Colonic mucosa (tissue), 4 donors: ENCODE results near the gene SPRR2F. TPM values are rescaled to one million over a fixed set of nuclear protein-coding genes. Genes with fewer than 3 reads are reported as not detected.
"Not testable (repeated sequence)": the region's sequence is repeated elsewhere in the genome, so short reads cannot be mapped to it uniquely, and the experiment has no call there.

Source experiments
- DNase-seq: peaks from one replicate; pipeline ENCODE4 v3.0.0-alpha.2; 2020
- H3K27ac ChIP-seq: fragments of 200-600 bp; one replicate; pipeline ENCODE4 v1.8.0; 2021
- H3K27me3 ChIP-seq: fragments of 200-600 bp; one replicate; pipeline ENCODE4 v1.8.0; 2021
- H3K36me3 ChIP-seq: fragments of 200-600 bp; one replicate; pipeline ENCODE4 v1.8.0; 2021
- H3K4me1 ChIP-seq: fragments of 200-600 bp; one replicate; pipeline ENCODE4 v1.8.0; 2021; ENCODE audit warnings: mild to moderate bottlenecking
- H3K4me3 ChIP-seq: fragments of 200-600 bp; one replicate; pipeline ENCODE4 v1.8.0; 2021
- H3K9ac ChIP-seq, 2 donors: one replicate each; pipeline ENCODE4 v1.7.0; 2013; ENCODE audit warnings: control low read depth in 2 of 2, low read depth in 2 of 2, low read length in 2 of 2
- H3K9me3 ChIP-seq: fragments of 200-600 bp; one replicate; pipeline ENCODE4 v1.8.0; 2021
- CTCF ChIP-seq: fragments of 200-600 bp; IDR thresholded peaks from one replicate; pipeline ENCODE4 v1.8.0; 2022; ENCODE audit warnings: antibody characterized with exemption, mild to moderate bottlenecking
- intact Hi-C: fragments of 100-400 bp; cut with DNase I; formaldehyde crosslinking; loops from one replicate; pipeline ENCODE4 v1.14.1; 2022
- total RNA-seq, 2 donors: library from RNA; stranded (reverse); fragmentation: NEBNext Ultra II Directional in 1 of 2; extraction: Animal tissue kit (Norgen Biotek cat#: 25700) in 1 of 2; gene quantifications; one replicate each; pipeline ENCODE4 v1.2.1, GENCODE V29; 2021
- donor health status: healthy.
- donor health status: DM: no; HTN: no; CAD: no.
- donor health status: DM: no; HTN: no; CAD: no.

The SPRR2F gene
- total RNA-seq, 2 donors from 2014 or later, result not detected

GRCh38 chr1:153122831-153123421, 9.6 kb upstream of the SPRR2F start:
- no peaks in the 10 kb centered on the region for H3K9me3 ChIP-seq
- H3K4me3 ChIP-seq, result no peak overlapping the region
- no peak overlapping the region for H3K9ac ChIP-seq
- no peaks in the 10 kb centered on the region for H3K4me1 ChIP-seq
- H3K27me3 ChIP-seq, result no peaks in the 10 kb centered on the region
- no peak for DNase-seq
- no peak for TF ChIP-seq CTCF
- no peaks in the 10 kb centered on the region for H3K36me3 ChIP-seq
- intact Hi-C loops, result no loop called here
- no peak overlapping the region for H3K27ac ChIP-seq

GRCh38 chr1:153120945-153121344, 7.6 kb upstream of the SPRR2F start:
- H3K9ac ChIP-seq, result no peak overlapping the region
- no peaks in the 10 kb centered on the region for H3K36me3 ChIP-seq
- no peaks in the 10 kb centered on the region for H3K9me3 ChIP-seq
- intact Hi-C loops, result no loop called here
- no peaks in the 10 kb centered on the region for H3K27me3 ChIP-seq
- H3K4me1 ChIP-seq, result no peaks in the 10 kb centered on the region
- no peak overlapping the region for H3K4me3 ChIP-seq
- DNase-seq, result no peak
- no peak for TF ChIP-seq CTCF
- no peak overlapping the region for H3K27ac ChIP-seq

- H3K27me3 ChIP-seq, result no peaks in the 10 kb centered on the region
- intact Hi-C loops, result no loop called here
- DNase-seq, result no peak
- no peaks in the 10 kb centered on the region for H3K9me3 ChIP-seq
- no peaks in the 10 kb centered on the region for H3K4me1 ChIP-seq
- H3K27ac ChIP-seq, result no peak overlapping the region
- no peak for TF ChIP-seq CTCF
- no peaks in the 10 kb centered on the region for H3K36me3 ChIP-seq
- no peak overlapping the region for H3K9ac ChIP-seq
- no peak overlapping the region for H3K4me3 ChIP-seq
These were observed 6.2 kb upstream of the SPRR2F start for GRCh38 chr1:153119491-153119971.

GRCh38 chr1:153115264-153115663, 1.9 kb upstream of the SPRR2F start:
- H3K36me3 ChIP-seq, H3K27me3 ChIP-seq, H3K4me1 ChIP-seq, H3K9me3 ChIP-seq, DNase-seq, H3K9ac ChIP-seq, H3K4me3 ChIP-seq, H3K27ac ChIP-seq, intact Hi-C loops: not testable (repeated sequence)

- H3K27me3 ChIP-seq, H3K9me3 ChIP-seq, H3K4me3 ChIP-seq, H3K27ac ChIP-seq, intact Hi-C loops, DNase-seq, H3K4me1 ChIP-seq, H3K36me3 ChIP-seq, H3K9ac ChIP-seq: not testable (repeated sequence)
These were observed 862 bp downstream of the SPRR2F start for GRCh38 chr1:153112454-153112853.

GRCh38 chr1:153100245-153100644, 13.1 kb downstream of the SPRR2F start:
- no peak for DNase-seq
- no peak for TF ChIP-seq CTCF
- Histone ChIP-seq H3K36me3 (no peaks in the 10 kb centered on the region), H3K4me1 (no peaks in the 10 kb centered on the region), H3K27ac (no peak overlapping the region), H3K27me3 (no peaks in the 10 kb centered on the region), H3K4me3 (no peak overlapping the region), H3K9me3 (no peaks in the 10 kb centered on the region), H3K9ac (no peak overlapping the region)
- intact Hi-C loops, result no loop called here
